ENCODE results near the gene AMPD1.

GRCh38 chr1:114685851-114686250, 9.5 kb downstream of the AMPD1 start:
- TF ChIP-seq, protein P1, sequence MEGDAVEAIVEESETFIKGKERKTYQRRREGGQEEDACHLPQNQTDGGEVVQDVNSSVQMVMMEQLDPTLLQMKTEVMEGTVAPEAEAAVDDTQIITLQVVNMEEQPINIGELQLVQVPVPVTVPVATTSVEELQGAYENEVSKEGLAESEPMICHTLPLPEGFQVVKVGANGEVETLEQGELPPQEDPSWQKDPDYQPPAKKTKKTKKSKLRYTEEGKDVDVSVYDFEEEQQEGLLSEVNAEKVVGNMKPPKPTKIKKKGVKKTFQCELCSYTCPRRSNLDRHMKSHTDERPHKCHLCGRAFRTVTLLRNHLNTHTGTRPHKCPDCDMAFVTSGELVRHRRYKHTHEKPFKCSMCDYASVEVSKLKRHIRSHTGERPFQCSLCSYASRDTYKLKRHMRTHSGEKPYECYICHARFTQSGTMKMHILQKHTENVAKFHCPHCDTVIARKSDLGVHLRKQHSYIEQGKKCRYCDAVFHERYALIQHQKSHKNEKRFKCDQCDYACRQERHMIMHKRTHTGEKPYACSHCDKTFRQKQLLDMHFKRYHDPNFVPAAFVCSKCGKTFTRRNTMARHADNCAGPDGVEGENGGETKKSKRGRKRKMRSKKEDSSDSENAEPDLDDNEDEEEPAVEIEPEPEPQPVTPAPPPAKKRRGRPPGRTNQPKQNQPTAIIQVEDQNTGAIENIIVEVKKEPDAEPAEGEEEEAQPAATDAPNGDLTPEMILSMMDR (IDR thresholded peaks at IDR 0.05) = no peak
- no peak for TF ChIP-seq POLR2A (IDR thresholded peaks at IDR 0.05)

Data from testis (tissue), 2 donors.